SK-N-SH treated with all-trans-retinoic acid at 6 μM for 48 hours (cell line): ENCODE measurements around the gene NUP93.

Source experiments
- CSRNP3 ChIP-seq: fragments of 250-450 bp; sonication (Bioruptor Pico); IDR thresholded peaks from 2 replicates; pipeline ENCODE4 v1.5.1; 2021; ENCODE audit warnings: mild to moderate bottlenecking, moderate library complexity
- ZC3H10 ChIP-seq: fragments of 250-450 bp; sonication (Bioruptor Pico); IDR thresholded peaks from 2 replicates; pipeline ENCODE4 v1.5.1; 2021; ENCODE audit warnings: mild to moderate bottlenecking, moderate library complexity
- ZFP30 ChIP-seq: fragments of 450-650 bp; formaldehyde crosslinking; IDR thresholded peaks from 2 replicates; pipeline ENCODE4 v1.5.0; 2022; ENCODE audit warnings: mild to moderate bottlenecking, moderate library complexity
- ZNF70 ChIP-seq: fragments of 450-650 bp; formaldehyde crosslinking; IDR thresholded peaks from 2 replicates; pipeline ENCODE4 v1.5.0; 2020; ENCODE audit warnings: mild to moderate bottlenecking, moderate library complexity

- TF ChIP-seq ZNF70 (no peak), ZFP30 (CRISPR knock-in tag) (no peak), ZC3H10 (CRISPR knock-in tag) (no peak), CSRNP3 (CRISPR knock-in tag) (no peak)
Observed at GRCh38 chr16:56755038-56755437, 25.1 kb downstream of the NUP93 start.
